Mucosa of descending colon (tissue), 3 donors: Measurements from ENCODE around the gene HNRNPL. TPM values are rescaled to one million over a fixed set of nuclear protein-coding genes. Genes with fewer than 3 reads are reported as not detected.
"Not testable (repeated sequence)": the region's sequence is repeated elsewhere in the genome, so short reads cannot be mapped to it uniquely, and the experiment has no call there.

Source experiments
- ATAC-seq: fragments of 200-7000 bp; cut with Tn5 transposase; one replicate; pipeline ENCODE4 v1.9.1; 2020; ENCODE audit warnings: mild to moderate bottlenecking, moderate library complexity
- DNase-seq, 3 donors: peaks; one replicate each; pipeline ENCODE4 v3.0.0-alpha.2; 2020
- H3K36me3 ChIP-seq: fragments of 200-600 bp; one replicate; pipeline ENCODE4 v1.8.0; 2021; ENCODE audit warnings: low read depth, mild to moderate bottlenecking
- H3K4me1 ChIP-seq: fragments of 200-600 bp; one replicate; pipeline ENCODE4 v1.8.0; 2021; ENCODE audit warnings: low read depth, mild to moderate bottlenecking
- H3K4me3 ChIP-seq: fragments of 200-600 bp; one replicate; pipeline ENCODE4 v1.8.0; 2021; ENCODE audit warnings: mild to moderate bottlenecking
- H3K9me3 ChIP-seq: fragments of 200-600 bp; one replicate; pipeline ENCODE4 v1.8.0; 2021; ENCODE audit warnings: mild to moderate bottlenecking
- intact Hi-C, 2 donors: fragments of 100-400 bp; cut with DNase I in 1 of 2; cut with micrococcal nuclease in 1 of 2; formaldehyde crosslinking; loops; one replicate each; pipeline versions ENCODE4 v1.11.0 to v1.11.1; 2022; cut with DNase I, micrococcal nuclease
- total RNA-seq, 3 donors: library from RNA; stranded (reverse); fragmentation: NEBNext Ultra II Directional in 2 of 3; extraction: Animal tissue kit (Norgen Biotek cat#: 25700) in 2 of 3; gene quantifications; one replicate each; pipeline versions ENCODE4 v1.2.1 to v1.2.4, GENCODE V29; 2021 to 2023
- TF ChIP-seq, protein P1 (sequence below): fragments of 200-600 bp; IDR thresholded peaks from one replicate; pipeline ENCODE4 v1.8.0; 2022; ENCODE audit warnings: antibody characterized with exemption, mild to moderate bottlenecking
- donor health status: DM: no; HTN: no; CAD: no; lungs with moderate emphysema.
- donor health status: DM: no; HTN: no; CAD: no.
- donor health status: DM: no; HTN: yes; CAD: no.

HNRNPL gene
- total RNA-seq, 3 donors from 2014 or later: 267 to 317 (median 292) TPM

DNA sequence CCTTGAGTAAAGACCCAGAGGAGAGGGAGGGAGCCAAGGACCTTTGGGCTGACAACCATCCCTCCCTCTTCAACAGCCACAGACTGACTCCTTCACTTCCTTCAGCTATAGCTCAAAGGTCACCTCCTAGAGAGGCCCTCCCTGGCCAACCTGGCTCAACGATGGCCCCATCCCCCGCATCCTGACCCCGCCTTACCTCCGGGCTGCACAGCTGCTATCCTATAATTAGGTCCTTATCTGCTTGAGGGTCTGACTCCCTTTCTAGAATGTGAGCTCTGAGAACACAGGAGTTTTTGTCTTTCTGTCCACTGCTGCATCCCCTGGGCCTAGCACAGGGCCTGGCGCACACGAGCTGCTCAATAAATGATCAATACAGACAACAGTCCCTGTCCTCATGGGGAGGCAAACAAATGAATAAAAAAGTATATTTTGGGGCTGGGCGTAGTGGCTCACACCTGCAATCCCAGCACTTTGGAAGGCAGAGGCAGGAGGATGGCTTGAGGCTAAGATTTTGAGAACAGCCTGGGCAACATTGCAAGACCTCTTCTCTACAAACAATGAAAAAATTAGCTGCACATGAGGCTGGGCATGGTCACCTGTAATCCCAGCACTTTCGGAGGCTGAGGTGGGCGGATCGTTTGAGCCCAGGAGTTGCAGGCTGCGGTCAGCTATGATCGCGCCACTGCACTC lies 30.4 kb downstream of the HNRNPL start:
- TF ChIP-seq, protein P1, sequence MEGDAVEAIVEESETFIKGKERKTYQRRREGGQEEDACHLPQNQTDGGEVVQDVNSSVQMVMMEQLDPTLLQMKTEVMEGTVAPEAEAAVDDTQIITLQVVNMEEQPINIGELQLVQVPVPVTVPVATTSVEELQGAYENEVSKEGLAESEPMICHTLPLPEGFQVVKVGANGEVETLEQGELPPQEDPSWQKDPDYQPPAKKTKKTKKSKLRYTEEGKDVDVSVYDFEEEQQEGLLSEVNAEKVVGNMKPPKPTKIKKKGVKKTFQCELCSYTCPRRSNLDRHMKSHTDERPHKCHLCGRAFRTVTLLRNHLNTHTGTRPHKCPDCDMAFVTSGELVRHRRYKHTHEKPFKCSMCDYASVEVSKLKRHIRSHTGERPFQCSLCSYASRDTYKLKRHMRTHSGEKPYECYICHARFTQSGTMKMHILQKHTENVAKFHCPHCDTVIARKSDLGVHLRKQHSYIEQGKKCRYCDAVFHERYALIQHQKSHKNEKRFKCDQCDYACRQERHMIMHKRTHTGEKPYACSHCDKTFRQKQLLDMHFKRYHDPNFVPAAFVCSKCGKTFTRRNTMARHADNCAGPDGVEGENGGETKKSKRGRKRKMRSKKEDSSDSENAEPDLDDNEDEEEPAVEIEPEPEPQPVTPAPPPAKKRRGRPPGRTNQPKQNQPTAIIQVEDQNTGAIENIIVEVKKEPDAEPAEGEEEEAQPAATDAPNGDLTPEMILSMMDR: no peak
- H3K4me1 ChIP-seq: peaks cover 35% of the 10 kb centered on the region
- no peaks in the 10 kb centered on the region for H3K36me3 ChIP-seq
- DNase-seq: peak; percentile 90 to 91 (median 91)
- intact Hi-C loops: no loop called here
- no peaks in the 10 kb centered on the region for H3K9me3 ChIP-seq
- peak; percentile 84 for ATAC-seq
- H3K4me3 ChIP-seq: no peak overlapping the region

DNA sequence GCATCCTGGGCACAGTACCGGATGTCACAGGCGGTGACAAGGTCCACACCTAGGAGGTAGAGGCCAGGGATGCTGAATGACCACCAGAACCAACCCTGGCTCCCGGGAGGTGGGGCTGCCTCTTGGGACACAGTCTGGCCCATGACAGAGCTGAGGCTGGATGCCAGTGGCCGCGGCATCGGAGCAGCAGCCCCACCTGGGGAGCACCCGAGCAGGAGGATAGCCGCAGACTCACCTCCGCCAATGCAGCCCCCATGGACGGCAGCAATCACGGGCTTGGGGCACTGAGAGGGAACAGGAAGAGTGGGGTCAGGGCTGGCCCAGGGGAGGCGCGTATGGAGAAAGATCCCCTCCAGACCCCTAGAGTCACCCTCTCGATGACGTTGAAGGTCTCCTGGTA lies 32.7 kb downstream of the HNRNPL start:
- peak in 1 of 3 donors; percentile 40 for DNase-seq
- TF ChIP-seq, protein P1: no peak
- Histone ChIP-seq H3K4me1 (peaks cover 39% of the 10 kb centered on the region), H3K4me3 (no peak overlapping the region), H3K9me3 (no peaks in the 10 kb centered on the region), H3K36me3 (no peaks in the 10 kb centered on the region)
- no peak for ATAC-seq
- intact Hi-C loops: no loop called here

DNA sequence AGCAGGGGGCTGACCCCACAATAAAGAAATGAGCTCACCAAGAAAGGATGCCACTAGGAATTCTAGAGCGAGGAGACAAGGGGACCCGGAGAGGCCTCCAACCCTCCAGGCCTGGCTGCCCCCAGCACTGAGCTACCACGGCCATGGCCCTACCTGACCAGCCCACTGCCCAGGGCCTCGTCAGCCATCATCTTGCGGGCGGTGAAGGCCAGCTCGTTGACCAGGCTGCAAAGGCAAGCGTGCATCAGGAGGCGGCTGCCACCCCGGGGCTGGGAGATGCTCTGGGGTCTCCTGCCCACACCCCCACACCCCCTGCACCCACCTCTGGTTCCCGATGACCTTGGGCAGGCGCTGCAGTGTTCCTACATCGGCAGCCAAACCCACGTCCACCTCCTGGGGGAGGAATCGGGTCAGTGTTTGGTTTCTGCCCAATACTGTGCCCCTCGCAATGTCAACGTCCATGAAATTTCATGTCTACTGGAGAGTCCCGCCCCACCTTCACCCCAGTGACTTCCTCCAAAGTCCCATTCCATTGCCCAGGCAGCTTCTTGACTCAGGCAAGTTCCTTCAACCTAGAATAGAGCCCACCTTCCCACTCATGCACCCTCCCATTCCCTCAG lies 33.5 kb downstream of the HNRNPL start:
- peaks cover 34% of the 10 kb centered on the region for H3K4me1 ChIP-seq
- peak in 1 of 3 donors; percentile 43 for DNase-seq
- H3K36me3 ChIP-seq: no peaks in the 10 kb centered on the region
- TF ChIP-seq, protein P1: no peak
- ATAC-seq: no peak
- no peak overlapping the region for H3K4me3 ChIP-seq
- no peaks in the 10 kb centered on the region for H3K9me3 ChIP-seq
- intact Hi-C loops: no loop called here

DNA sequence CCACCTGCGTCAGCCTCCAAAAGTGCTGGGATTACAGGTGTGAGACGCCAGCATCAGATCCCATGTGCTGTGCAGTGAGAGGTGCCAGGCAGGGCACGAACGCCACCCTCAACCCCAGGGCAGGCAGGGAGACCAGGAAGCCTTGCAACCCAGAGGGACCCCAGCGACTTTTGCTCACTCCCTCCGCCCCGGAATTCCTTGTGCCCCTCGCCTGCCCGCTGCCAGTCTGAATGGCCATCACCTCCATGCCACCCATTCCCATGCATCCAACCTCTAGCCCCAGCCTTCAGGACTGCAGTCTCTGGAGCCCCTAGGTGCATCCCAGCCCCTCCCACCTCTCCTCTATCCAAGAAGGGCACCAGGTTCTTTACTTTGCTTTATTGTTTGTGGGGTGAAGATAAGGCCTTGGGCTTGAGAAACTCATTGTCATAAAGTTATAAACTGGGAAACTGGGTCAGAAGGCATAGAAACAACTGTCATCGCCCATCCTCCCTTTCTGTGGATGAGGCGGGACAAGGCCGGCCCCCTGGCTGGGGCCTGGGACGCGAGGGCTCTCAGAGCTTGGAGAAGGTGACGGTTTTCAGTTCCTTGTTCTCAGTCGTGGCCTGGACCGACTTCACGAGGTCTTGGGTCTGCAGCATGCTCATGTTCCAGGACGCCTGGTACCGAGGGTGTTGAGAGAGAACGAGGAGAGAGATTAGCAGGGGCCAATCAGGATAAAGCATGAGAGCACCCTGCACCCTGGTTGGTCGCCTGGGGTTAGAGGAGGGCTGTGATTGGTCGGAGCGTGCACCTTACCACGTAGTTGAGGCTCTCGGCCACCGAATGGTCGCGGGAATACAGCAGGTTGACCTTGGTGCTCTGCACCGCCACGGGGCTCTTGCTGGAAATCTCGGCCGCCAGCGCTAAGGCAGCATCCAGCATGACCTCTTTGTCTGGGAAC lies 34.5 kb downstream of the HNRNPL start:
- DNase-seq: peak; percentile 77 to 81 (median 78)
- intact Hi-C loops: no loop called here
- peaks cover 27% of the 10 kb centered on the region for H3K4me1 ChIP-seq
- H3K36me3 ChIP-seq: no peaks in the 10 kb centered on the region
- TF ChIP-seq, protein P1: no peak
- H3K4me3 ChIP-seq: no peak overlapping the region
- peak; percentile 49 for ATAC-seq
- H3K9me3 ChIP-seq: no peaks in the 10 kb centered on the region

DNA sequence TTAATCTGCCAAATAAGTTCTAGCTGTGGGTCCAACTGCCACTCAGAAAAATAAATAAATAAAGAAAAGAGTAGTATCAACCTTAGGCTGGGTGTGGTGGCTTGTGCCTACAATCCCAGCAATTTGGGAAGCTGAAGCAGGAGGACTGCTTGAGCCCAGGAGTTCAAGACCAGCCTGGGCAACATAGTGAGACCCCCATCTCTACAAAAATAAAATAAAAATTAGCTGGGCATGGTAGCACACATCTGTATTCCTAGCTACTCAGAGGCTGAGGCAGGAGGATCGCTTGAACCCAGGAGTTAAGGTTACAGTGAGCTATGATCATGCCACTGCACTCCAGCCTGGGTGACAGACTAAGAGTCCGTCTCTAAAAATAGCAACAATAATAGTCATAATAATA lies 35.9 kb downstream of the HNRNPL start:
- peaks cover 26% of the 10 kb centered on the region for H3K4me1 ChIP-seq
- ATAC-seq: not testable (repeated sequence)

More for the DNA sequence above, 35.9 kb downstream of the HNRNPL start:
- H3K4me3 ChIP-seq, H3K9me3 ChIP-seq, H3K36me3 ChIP-seq, intact Hi-C loops: not testable (repeated sequence)
- peak in 1 of 3 donors; percentile 25 for DNase-seq
